HG03571 (cell line): ENCODE results near the gene UBXN1.
A peak's percentile ranks its signal among the peaks of the same experiment; 100 is the strongest.

Experiments used
- ATAC-seq: cut with Tn5 transposase; IDR thresholded peaks from one replicate; pipeline ENCODE4 v1.9.1; 2021; ENCODE audit not compliant: unreplicated experiment

The UBXN1 gene

GRCh38 chr11:62678770-62679696 lies at the start of gene UBXN1:
UBXN1 (minus strand) TSS chr11:62679073; CDS start chr11:62678923, 150 bp downstream.
- ATAC-seq = peak; percentile 51

- ATAC-seq = peak; percentile 13
Measured at GRCh38 chr11:62728171-62728988, 49.5 kb upstream of the UBXN1 start, which contains the start of gene TTC9C. TTC9C (plus strand) TSS chr11:62728486; CDS start chr11:62728849, 363 bp downstream.

- peak; percentile 44 for ATAC-seq
Measured at GRCh38 chr11:62727872-62728170, 48.9 kb upstream of the UBXN1 start.

GRCh38 chr11:62727165-62727871 lies 48.4 kb upstream of the UBXN1 start, which contains the start of gene HNRNPUL2:
HNRNPUL2 (minus strand) TSS chr11:62727457; CDS start chr11:62727156, 301 bp downstream.
- peak; percentile 63 for ATAC-seq

- ATAC-seq = no peak
Measured at GRCh38 chr11:62726915-62727164, 48.0 kb upstream of the UBXN1 start.

- no peak for ATAC-seq
Measured at GRCh38 chr11:62726156-62726914, 47.5 kb upstream of the UBXN1 start.

- ATAC-seq = no peak
Measured at GRCh38 chr11:62725646-62726045, 46.8 kb upstream of the UBXN1 start.

- no peak for ATAC-seq
Measured at GRCh38 chr11:62724171-62724570, 45.3 kb upstream of the UBXN1 start.

GRCh38 chr11:62721994-62722393 lies 43.1 kb upstream of the UBXN1 start:
- no peak for ATAC-seq

- ATAC-seq = no peak
Measured at GRCh38 chr11:62719302-62719978, 40.6 kb upstream of the UBXN1 start.

- ATAC-seq = no peak
Measured at GRCh38 chr11:62716816-62717215, 37.9 kb upstream of the UBXN1 start.

- ATAC-seq = no peak
Measured at GRCh38 chr11:62716206-62716605, 37.3 kb upstream of the UBXN1 start.

GRCh38 chr11:62715150-62716130 lies 36.6 kb upstream of the UBXN1 start:
- no peak for ATAC-seq

GRCh38 chr11:62713343-62713742 lies 34.5 kb upstream of the UBXN1 start:
- ATAC-seq = no peak

- ATAC-seq = no peak
Measured at GRCh38 chr11:62712861-62713260, 34.0 kb upstream of the UBXN1 start.

- no peak for ATAC-seq
Measured at GRCh38 chr11:62712276-62712812, 33.5 kb upstream of the UBXN1 start.

- ATAC-seq = no peak
Measured at GRCh38 chr11:62710001-62710345, 31.1 kb upstream of the UBXN1 start.

- peak; percentile 60 for ATAC-seq
Measured at GRCh38 chr11:62709247-62710000, 30.6 kb upstream of the UBXN1 start.
